NCI-H2107 (cell line): Measurements from ENCODE around the gene PLCE1.

Experiments
- DNase-seq: peaks from one replicate; lab custom pipeline; 2025; lab: John Stamatoyannopoulos, UW

PLCE1 gene

GRCh38 chr10:94023906-94024305 is 30.2 kb downstream of the PLCE1 start:
- no peak for DNase-seq

- DNase-seq, result no peak
Observed at GRCh38 chr10:94024407-94024806, 30.7 kb downstream of the PLCE1 start.

- DNase-seq, result no peak
Observed at GRCh38 chr10:94025806-94026205, 32.1 kb downstream of the PLCE1 start.

- no peak for DNase-seq
Observed at GRCh38 chr10:94027197-94027596, 33.5 kb downstream of the PLCE1 start.

GRCh38 chr10:94029955-94030354 is 36.2 kb downstream of the PLCE1 start:
- no peak for DNase-seq

GRCh38 chr10:94035982-94036765 is 42.4 kb downstream of the PLCE1 start:
- no peak for DNase-seq

- no peak for DNase-seq
Observed at GRCh38 chr10:94036766-94037033, 43.0 kb downstream of the PLCE1 start.

GRCh38 chr10:94037286-94037685 is 43.6 kb downstream of the PLCE1 start:
- DNase-seq, result no peak

GRCh38 chr10:94038024-94038423 is 44.3 kb downstream of the PLCE1 start:
- no peak for DNase-seq

- DNase-seq, result no peak
Observed at GRCh38 chr10:94041206-94041605, 47.5 kb downstream of the PLCE1 start.

- no peak for DNase-seq
Observed at GRCh38 chr10:94042001-94042833, 48.5 kb downstream of the PLCE1 start.

- no peak for DNase-seq
Observed at GRCh38 chr10:94042834-94043175, 49.1 kb downstream of the PLCE1 start.
